NCI-H2029 (cell line): ENCODE measurements around the gene SF3A2.

Source experiments
- DNase-seq: peaks from one replicate; lab custom pipeline; 2025; lab: John Stamatoyannopoulos, UW

Gene SF3A2

GRCh38 chr19:2291185-2291751 is 54.6 kb downstream of the SF3A2 start:
- no peak for DNase-seq

DNA sequence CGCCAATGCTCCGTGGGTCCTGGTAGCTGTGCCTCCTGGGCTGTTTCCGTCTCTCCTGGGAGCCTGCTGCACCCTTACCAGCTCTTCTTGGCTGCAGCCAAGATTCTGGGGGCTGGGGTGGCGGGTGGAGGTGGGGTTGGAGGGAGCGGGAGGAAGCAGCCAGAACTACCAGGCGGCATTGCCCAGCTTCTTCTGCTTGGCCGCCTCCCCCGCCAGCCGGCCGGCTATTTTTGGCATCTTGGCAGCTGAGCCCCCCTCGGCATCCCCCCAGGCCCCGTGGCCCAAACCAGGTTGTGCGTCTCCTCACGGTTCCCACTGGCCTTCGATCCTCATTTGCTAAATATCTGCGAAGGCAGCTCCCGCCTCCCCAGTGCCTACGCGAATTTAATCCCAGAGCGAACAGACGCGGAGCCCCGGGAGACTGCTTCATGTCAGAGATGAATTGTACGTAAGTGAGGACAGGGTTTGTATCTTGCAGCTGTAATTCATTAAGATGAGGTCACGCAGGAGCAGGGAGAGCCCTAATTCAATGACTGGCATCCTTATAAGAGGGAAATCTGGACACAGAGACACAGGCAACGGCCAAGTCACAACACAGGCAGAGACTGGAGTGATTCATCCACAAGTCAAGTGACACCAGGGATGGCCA is 58.2 kb downstream of the SF3A2 start:
- DNase-seq, result no peak

GRCh38 chr19:2296141-2296540 is 59.5 kb downstream of the SF3A2 start:
- DNase-seq, result no peak
